ENCODE data around the gene TLR5.
A peak's percentile ranks its signal among the peaks of the same experiment; 100 is the strongest.

- TF ChIP-seq CTCF (IDR thresholded peaks at IDR 0.05) (peak; percentile 92 to 96 (median 95)), POLR2A (IDR thresholded peaks at IDR 0.05) (no peak)
These were observed 61.7 kb downstream of the TLR5 start for GRCh38 chr1:223081181-223081994.

Data from testis (tissue), 2 donors.